OCI-LY3 (cell line): ENCODE results near the gene NT5DC4.
"Not testable (repeated sequence)": the region's sequence is repeated elsewhere in the genome, so short reads cannot be mapped to it uniquely, and the experiment has no call there.

Source experiments
- H2AFZ ChIP-seq: fragments of 200-600, 300-600 bp; shearing (Covaris generic); 2 replicates; pipeline ENCODE4 v1.6.0; 2014; ENCODE audit warnings: antibody characterized with exemption, low read depth, low read length
- H3K27ac ChIP-seq: fragments of 200-600, 300-600 bp; sonication (generic); 2 replicates; pipeline ENCODE4 v1.5.1; 2014; ENCODE audit warnings: mild to moderate bottlenecking, low read length, moderate library complexity, mixed read lengths
- H3K27me3 ChIP-seq: fragments of 200-600, 300-600 bp; sonication (generic); 2 replicates; pipeline ENCODE4 v1.6.1; 2014; ENCODE audit warnings: low read depth, low read length, mixed read lengths
- H3K36me3 ChIP-seq: fragments of 200-600, 300-600 bp; sonication (generic); replicated peaks from 2 replicates; pipeline ENCODE3; 2014; ENCODE audit warnings: low read depth, low read length, mixed read lengths
- H3K4me1 ChIP-seq: fragments of 300-600, 200-600 bp; sonication (generic); 2 replicates; pipeline ENCODE4 v1.6.1; 2014; ENCODE audit warnings: low read length, mixed read lengths
- H3K4me2 ChIP-seq: fragments of 200-600, 300-600 bp; sonication (generic); 2 replicates; pipeline ENCODE4 v1.6.1; 2014; ENCODE audit warnings: low read length, mixed read lengths
- H3K4me3 ChIP-seq: fragments of 300-600, 200-600 bp; sonication (generic); 2 replicates; pipeline ENCODE4 v1.5.1; 2014; ENCODE audit warnings: antibody characterized with exemption, mild to moderate bottlenecking, low read length, moderate library complexity
- H3K79me2 ChIP-seq: fragments of 300-600, 200-600 bp; shearing (Covaris generic); 2 replicates; pipeline ENCODE4 v1.6.1; 2014; ENCODE audit warnings: mild to moderate bottlenecking, low read length, mixed read lengths
- H3K9ac ChIP-seq: fragments of 300-600, 200-600 bp; shearing (Covaris generic); 2 replicates; pipeline ENCODE4 v1.6.0; 2014; ENCODE audit warnings: mild to moderate bottlenecking, low read length, moderate library complexity
- H3K9me3 ChIP-seq: fragments of 200-600, 300-600 bp; shearing (Covaris generic); 2 replicates; pipeline ENCODE4 v1.6.1; 2014; ENCODE audit warnings: low read length, mixed read lengths; ENCODE audit not compliant: insufficient read depth
- H4K20me1 ChIP-seq: fragments of 200-600, 300-600 bp; sonication (generic); 2 replicates; pipeline ENCODE4 v1.6.1; 2016; ENCODE audit warnings: low read length, mixed read lengths; ENCODE audit not compliant: insufficient read depth
- EZH2phosphoT487 ChIP-seq: fragments of 200-600 bp; shearing (Covaris generic); IDR thresholded peaks from 2 replicates; pipeline ENCODE4 v1.6.1; 2018; ENCODE audit warnings: antibody characterized with exemption, mixed run types, low read depth
- TF ChIP-seq, protein P1 (sequence below): fragments of 200-600, 300-600 bp; sonication (generic); IDR thresholded peaks from 2 replicates; pipeline ENCODE4 v1.5.1; 2014; ENCODE audit warnings: antibody characterized with exemption, low read length, low read depth

Gene NT5DC4

DNA sequence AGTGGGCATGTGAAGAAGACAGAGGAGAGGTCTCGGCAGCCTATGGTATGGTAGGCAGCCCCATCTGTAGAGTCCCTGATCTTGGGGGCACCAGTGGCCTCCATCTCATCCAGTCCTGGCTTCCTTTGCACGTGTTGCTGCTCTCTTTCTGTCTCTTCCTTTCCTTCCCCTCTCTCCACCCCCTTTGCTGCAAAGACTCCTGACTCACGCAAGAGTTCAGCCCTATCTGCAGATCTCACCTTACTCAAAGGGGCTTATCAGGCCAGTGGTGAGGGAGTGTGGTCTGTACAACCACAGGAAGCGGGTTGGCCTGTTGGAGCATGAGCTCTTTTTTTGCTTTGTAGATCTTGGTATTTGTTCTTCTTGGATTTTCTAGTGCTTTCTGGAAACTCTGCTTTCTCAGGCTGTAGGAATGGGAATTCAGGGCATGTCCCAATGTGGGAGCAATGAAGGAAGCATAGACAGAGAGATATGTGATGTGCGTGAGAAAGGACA lies 14.6 kb upstream of the NT5DC4 start:
- no peaks in the 10 kb centered on the region for H3K79me2 ChIP-seq
- TF ChIP-seq EZH2phosphoT487, result no peak
- TF ChIP-seq, protein P1, sequence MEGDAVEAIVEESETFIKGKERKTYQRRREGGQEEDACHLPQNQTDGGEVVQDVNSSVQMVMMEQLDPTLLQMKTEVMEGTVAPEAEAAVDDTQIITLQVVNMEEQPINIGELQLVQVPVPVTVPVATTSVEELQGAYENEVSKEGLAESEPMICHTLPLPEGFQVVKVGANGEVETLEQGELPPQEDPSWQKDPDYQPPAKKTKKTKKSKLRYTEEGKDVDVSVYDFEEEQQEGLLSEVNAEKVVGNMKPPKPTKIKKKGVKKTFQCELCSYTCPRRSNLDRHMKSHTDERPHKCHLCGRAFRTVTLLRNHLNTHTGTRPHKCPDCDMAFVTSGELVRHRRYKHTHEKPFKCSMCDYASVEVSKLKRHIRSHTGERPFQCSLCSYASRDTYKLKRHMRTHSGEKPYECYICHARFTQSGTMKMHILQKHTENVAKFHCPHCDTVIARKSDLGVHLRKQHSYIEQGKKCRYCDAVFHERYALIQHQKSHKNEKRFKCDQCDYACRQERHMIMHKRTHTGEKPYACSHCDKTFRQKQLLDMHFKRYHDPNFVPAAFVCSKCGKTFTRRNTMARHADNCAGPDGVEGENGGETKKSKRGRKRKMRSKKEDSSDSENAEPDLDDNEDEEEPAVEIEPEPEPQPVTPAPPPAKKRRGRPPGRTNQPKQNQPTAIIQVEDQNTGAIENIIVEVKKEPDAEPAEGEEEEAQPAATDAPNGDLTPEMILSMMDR, result no peak
- H3K27me3 ChIP-seq, result no peaks in the 10 kb centered on the region
- peak overlapping the region; percentile 55 for H2AFZ ChIP-seq
- H3K9ac ChIP-seq, result peak overlapping the region; percentile 41
- no peaks in the 10 kb centered on the region for H4K20me1 ChIP-seq
- H3K4me2 ChIP-seq, result peak overlapping the region; percentile 26
- peak overlapping the region; percentile 97 for H3K27ac ChIP-seq
- no peak overlapping the region for H3K4me3 ChIP-seq
- peaks cover 72% of the 10 kb centered on the region for H3K4me1 ChIP-seq
- no peaks in the 10 kb centered on the region for H3K36me3 ChIP-seq
- no peaks in the 10 kb centered on the region for H3K9me3 ChIP-seq

DNA sequence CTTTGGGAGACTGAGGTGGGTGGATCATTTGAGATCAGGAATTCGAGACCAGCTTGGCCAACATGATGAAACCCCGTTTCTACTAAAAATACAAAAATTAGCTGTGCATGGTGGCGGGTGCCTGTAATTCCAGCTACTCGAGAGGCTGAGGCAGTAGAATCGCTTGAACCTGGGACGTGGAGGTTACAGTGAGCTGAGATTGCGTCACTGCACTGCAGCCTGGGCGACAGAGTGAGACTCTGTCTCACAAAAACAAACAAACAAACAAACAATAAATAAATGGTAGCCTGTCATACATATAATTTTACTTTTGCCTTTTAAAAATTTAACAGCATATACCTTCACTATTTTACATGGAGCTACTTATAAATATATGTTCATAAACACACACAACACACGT lies 13.9 kb upstream of the NT5DC4 start:
- H3K27me3 ChIP-seq, H3K79me2 ChIP-seq, H3K4me3 ChIP-seq, H4K20me1 ChIP-seq, H2AFZ ChIP-seq, H3K9me3 ChIP-seq, H3K36me3 ChIP-seq: not testable (repeated sequence)
- peak overlapping the region; percentile 97 for H3K27ac ChIP-seq
- H3K4me1 ChIP-seq, result peaks cover 65% of the 10 kb centered on the region
- peak overlapping the region; percentile 77 for H3K4me2 ChIP-seq
- H3K9ac ChIP-seq, result peak overlapping the region; percentile 83; the same call in 1 of the 2 replicates

DNA sequence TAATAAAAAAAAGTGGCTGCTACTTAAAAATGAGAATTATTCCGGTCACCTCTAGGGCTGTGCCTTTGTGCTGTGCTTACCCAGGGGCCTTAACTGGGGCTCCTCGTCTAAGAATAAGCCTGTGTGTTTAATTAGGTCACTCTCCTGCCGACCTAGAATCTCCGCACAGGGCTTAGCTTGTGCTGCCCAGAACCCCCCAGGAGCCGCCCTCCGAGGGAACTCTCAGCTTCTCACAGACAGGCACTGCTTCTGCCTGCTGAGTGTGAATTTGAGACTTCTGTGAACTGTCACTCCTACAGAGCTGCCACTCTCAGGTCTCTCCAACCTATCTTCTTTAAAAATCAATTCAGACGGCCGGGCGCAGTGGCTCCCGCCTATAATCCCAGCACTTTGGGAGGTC lies 11.9 kb upstream of the NT5DC4 start:
- TF ChIP-seq EZH2phosphoT487, result no peak
- TF ChIP-seq, protein P1, result no peak
- Histone ChIP-seq H3K9ac (peak overlapping the region; percentile 84), H3K36me3 (no peaks in the 10 kb centered on the region), H3K4me3 (peak overlapping the region; percentile 51), H3K4me2 (peak overlapping the region; percentile 66), H3K27ac (peak overlapping the region; percentile 97), H3K4me1 (peaks cover 60% of the 10 kb centered on the region), H3K9me3 (no peaks in the 10 kb centered on the region), H2AFZ (no peak overlapping the region), H3K79me2 (no peaks in the 10 kb centered on the region), H4K20me1 (no peaks in the 10 kb centered on the region), H3K27me3 (no peaks in the 10 kb centered on the region)

DNA sequence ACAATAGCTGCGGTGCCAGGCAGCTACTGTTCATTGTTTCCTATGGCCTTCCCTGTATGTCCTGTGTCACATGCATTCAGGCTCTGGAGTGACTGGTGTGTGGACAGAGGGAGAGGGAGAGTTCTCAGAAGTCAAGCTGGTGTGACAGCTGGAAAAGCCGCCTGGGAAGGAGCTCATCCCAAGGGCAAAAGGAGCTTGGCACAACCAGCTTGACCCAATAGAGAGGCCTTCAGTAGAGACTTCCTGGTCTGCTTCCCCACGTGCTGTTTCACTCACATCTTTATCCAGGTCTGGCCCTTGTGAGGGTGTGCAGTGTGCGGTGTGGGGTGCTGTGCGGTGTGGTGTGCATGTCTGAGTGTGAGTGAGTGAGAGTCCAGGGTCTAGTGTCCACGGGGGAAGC lies 11.1 kb upstream of the NT5DC4 start:
- Histone ChIP-seq H3K4me1 (peaks cover 60% of the 10 kb centered on the region), H3K9me3 (no peaks in the 10 kb centered on the region), H4K20me1 (no peaks in the 10 kb centered on the region), H3K4me3 (no peak overlapping the region), H3K36me3 (no peaks in the 10 kb centered on the region), H3K27me3 (no peaks in the 10 kb centered on the region), H3K4me2 (no peak overlapping the region), H3K9ac (no peak overlapping the region; the same call in 1 of the 2 replicates), H3K27ac (peak overlapping the region; percentile 97), H3K79me2 (no peaks in the 10 kb centered on the region), H2AFZ (peak overlapping the region; percentile 47; the same call in 1 of the 2 replicates)
- TF ChIP-seq, protein P1, result no peak
- TF ChIP-seq EZH2phosphoT487, result no peak
